ENCODE data around the gene EOLA2. TPM values are rescaled to one million over a fixed set of nuclear protein-coding genes. Genes with fewer than 3 reads are reported as not detected.
"Not testable (repeated sequence)": the region's sequence is repeated elsewhere in the genome, so short reads cannot be mapped to it uniquely, and the experiment has no call there.

The EOLA2 gene
- total and polyA plus RNA-seq, 12 donors, result 17.2 to 53.2 (median 28.7) TPM

DNA sequence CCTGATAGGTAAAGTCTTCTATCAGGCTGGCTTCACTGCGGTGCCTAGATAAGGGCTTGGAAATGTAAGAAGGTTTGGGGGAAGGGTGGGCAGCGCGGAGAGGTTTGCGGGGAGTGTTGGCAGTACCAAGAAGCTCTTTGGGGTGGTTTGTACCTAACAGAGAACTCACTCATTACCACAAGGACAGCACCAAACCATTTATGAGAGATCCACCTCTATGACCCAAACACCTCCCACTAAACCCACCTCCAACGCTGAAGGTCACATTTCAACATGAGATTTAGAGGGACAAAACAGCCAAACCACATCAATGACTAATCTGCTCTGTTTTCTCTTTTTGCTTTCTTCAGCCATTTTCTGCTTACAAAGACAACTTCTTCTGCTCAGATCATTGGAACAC, 13.9 kb downstream of the EOLA2 start:
- H3K4me3 ChIP-seq; H3K4me1 ChIP-seq (replicated peaks in 1 of 2); H3K9me3 ChIP-seq (replicated peaks in 1 of 3); H3K27me3 ChIP-seq; DNase-seq; H3K36me3 ChIP-seq (replicated peaks in 1 of 2); H3K27ac ChIP-seq; intact Hi-C loops (cut with DNase I): not testable (repeated sequence)
- WGBS, 4 donors, result no CpG with 5 or more reads among the region's 5 CpGs

DNA sequence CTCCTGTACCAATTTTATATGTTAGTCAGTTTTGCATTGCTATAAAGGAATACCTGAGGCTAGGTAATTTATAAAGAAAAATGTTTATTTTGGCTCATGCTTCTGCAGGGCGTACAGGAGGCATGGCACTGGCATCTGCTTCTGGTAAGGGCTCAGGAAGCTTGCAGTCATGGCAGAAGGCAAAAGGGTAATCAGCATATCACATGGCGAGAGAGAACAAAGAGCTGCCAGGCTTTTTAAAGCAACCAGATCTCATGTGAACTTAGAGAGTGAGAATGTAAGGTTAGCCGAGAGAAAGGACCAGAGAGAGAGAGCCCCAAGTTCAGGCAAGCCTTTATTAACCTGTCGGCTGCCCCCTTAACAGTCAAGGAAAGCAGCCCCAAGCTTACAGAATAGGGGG, 14.5 kb downstream of the EOLA2 start:
- intact Hi-C loops (cut with DNase I); DNase-seq; H3K27me3 ChIP-seq; H3K9me3 ChIP-seq (replicated peaks in 1 of 3); H3K4me1 ChIP-seq (replicated peaks in 1 of 2); H3K27ac ChIP-seq; H3K4me3 ChIP-seq; H3K36me3 ChIP-seq (replicated peaks in 1 of 2): not testable (repeated sequence)
- no CpG with 5 or more reads among the region's 4 CpGs for WGBS, 4 donors

DNA sequence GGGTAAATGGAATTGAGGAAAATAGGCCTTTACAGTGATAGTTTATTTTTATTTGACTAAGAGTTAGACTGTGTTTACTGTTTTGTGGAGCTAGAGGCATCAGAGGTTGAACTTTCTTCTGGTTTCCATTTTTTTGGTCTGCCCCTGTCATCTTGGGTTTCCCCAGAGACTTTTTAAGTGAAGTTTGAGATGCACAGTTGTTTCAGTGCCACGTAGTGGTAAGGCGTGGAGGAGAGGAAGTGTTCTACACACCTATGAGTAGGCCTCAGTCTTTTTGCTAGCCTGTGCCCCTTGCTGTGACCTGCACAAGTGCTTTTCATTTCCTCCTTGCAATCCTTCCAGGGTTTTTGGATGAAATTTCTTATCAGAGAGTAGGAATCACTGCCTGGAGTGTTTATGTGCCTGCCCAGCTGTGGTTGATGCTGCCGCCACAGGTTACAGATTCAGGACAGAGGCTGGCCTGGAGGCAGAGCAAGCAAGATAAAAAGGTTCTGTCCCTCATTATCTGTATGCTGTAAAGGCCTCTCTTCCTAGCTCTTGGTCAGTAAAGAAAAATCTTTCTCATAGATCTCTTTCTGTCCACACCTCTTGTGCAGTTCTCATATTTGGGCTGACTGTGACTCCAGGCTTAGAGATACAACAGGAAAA, 21.4 kb downstream of the EOLA2 start:
- TF ChIP-seq, protein P1, sequence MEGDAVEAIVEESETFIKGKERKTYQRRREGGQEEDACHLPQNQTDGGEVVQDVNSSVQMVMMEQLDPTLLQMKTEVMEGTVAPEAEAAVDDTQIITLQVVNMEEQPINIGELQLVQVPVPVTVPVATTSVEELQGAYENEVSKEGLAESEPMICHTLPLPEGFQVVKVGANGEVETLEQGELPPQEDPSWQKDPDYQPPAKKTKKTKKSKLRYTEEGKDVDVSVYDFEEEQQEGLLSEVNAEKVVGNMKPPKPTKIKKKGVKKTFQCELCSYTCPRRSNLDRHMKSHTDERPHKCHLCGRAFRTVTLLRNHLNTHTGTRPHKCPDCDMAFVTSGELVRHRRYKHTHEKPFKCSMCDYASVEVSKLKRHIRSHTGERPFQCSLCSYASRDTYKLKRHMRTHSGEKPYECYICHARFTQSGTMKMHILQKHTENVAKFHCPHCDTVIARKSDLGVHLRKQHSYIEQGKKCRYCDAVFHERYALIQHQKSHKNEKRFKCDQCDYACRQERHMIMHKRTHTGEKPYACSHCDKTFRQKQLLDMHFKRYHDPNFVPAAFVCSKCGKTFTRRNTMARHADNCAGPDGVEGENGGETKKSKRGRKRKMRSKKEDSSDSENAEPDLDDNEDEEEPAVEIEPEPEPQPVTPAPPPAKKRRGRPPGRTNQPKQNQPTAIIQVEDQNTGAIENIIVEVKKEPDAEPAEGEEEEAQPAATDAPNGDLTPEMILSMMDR (IDR thresholded peaks at IDR 0.05), result no peak
- no peak for TF ChIP-seq POLR2A (IDR thresholded peaks at IDR 0.05)
- H3K27me3 ChIP-seq, result no peaks in the 10 kb centered on the region
- H3K4me1 ChIP-seq (replicated peaks in 1 of 2), result no peaks in the 10 kb centered on the region
- H3K9me3 ChIP-seq (replicated peaks in 1 of 3), result no peaks in the 10 kb centered on the region
- WGBS, 4 donors, result 69 to 86% (median 83%) methylated on average over 3 of the region's 3 CpGs
- no peaks in the 10 kb centered on the region for H3K36me3 ChIP-seq (replicated peaks in 1 of 2)
- intact Hi-C loops (cut with DNase I), result no loop called here
- DNase-seq, result no peak
- no peak overlapping the region for H3K27ac ChIP-seq
- H3K4me3 ChIP-seq, result no peak overlapping the region

DNA sequence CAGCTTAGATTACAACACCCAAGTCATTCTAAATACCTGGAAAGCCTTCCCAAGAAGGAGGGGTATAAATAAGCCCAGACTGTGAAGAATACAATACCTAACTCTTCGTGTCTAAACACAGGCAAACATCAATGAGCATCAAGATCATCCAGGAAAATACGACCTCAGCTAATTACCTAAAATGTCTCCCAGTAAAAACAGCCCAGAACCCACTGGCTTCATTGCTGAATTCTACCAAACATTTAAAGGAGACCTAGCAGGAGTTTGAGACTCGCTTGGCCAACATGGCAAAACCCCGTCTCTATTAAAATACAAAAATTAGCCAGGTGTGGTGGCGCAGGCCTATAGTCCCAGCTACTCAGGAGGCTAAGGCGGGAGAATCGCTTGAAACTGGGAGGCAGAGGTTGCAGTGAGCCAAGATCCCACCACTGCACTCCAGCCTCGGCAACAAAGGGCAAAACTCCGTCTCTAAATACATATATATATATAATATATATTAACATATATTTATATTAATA, 28.1 kb downstream of the EOLA2 start:
- Histone ChIP-seq H3K27ac (no peak overlapping the region), H3K4me1 (replicated peaks in 1 of 2) (no peaks in the 10 kb centered on the region), H3K4me3 (no peak overlapping the region), H3K9me3 (replicated peaks in 1 of 3) (no peaks in the 10 kb centered on the region), H3K36me3 (replicated peaks in 1 of 2) (no peaks in the 10 kb centered on the region), H3K27me3 (no peaks in the 10 kb centered on the region)
- no peak for TF ChIP-seq POLR2A (IDR thresholded peaks at IDR 0.05)
- TF ChIP-seq, protein P1 (IDR thresholded peaks at IDR 0.05), result no peak
- intact Hi-C loops (cut with DNase I), result no loop called here
- WGBS, 4 donors, result 93 to 97% (median 95%) methylated on average over 7 to 9 of the region's 9 CpGs
- no peak for DNase-seq

DNA sequence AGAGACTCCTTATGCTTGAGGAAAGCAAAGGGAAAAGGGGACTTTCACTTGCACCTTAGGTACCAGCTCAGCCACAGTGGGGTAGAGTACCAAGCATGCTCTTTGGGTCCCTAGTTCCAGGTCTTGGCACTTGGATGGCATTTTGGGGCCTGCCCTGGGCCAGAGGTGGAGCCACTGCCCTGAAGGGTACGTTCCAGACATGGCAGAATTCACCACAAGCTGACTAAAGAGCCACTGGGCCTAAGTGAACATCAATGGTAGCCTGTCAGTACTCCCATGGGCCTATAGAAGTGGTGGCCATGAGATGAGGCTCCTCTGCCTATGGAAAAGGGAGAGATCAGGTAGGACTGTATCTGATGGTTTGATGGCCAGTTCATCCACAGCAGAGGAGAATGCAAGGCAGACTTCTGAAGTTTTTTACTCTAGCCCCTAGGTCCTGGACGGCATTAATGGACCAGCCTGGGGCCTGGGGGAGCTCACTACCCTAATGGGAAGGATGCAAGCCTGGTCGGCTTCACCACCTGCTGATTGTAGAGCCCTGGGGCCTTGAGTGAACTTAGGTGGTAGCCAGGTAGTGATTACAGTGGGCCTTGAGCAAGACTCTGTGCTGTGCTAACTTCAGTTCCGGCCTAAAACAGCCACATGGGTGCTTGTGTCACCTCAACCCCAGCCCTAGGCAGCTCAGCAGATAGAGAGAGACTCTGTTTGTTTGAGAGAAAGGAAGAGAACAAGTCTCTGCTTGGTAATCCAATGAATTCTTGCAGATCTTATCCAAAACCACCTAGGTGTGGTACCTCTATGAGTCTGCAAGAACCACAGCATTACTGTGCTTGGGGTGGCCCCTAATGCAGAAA, 28.7 kb downstream of the EOLA2 start:
- Histone ChIP-seq H3K9me3 (replicated peaks in 1 of 3) (no peaks in the 10 kb centered on the region), H3K27me3 (no peaks in the 10 kb centered on the region), H3K4me3 (no peak overlapping the region), H3K27ac (no peak overlapping the region), H3K4me1 (replicated peaks in 1 of 2) (no peaks in the 10 kb centered on the region), H3K36me3 (replicated peaks in 1 of 2) (no peaks in the 10 kb centered on the region)
- TF ChIP-seq, protein P1 (IDR thresholded peaks at IDR 0.05), result no peak
- no peak for TF ChIP-seq POLR2A (IDR thresholded peaks at IDR 0.05)
- intact Hi-C loops (cut with DNase I), result no loop called here
- 76 to 96% (median 86%) methylated on average over 2 to 4 of the region's 4 CpGs for whole genome bisulfite sequencing, 4 donors
- DNase-seq, result no peak

Data from adrenal gland (tissue), 12 donors.